SHP77 (cell line): ENCODE data around the gene SYNJ2.

Experiments
- DNase-seq, 2 experiments: peaks; one replicate each; lab custom pipeline; 2025; lab: John Stamatoyannopoulos, UW

Gene SYNJ2

DNA sequence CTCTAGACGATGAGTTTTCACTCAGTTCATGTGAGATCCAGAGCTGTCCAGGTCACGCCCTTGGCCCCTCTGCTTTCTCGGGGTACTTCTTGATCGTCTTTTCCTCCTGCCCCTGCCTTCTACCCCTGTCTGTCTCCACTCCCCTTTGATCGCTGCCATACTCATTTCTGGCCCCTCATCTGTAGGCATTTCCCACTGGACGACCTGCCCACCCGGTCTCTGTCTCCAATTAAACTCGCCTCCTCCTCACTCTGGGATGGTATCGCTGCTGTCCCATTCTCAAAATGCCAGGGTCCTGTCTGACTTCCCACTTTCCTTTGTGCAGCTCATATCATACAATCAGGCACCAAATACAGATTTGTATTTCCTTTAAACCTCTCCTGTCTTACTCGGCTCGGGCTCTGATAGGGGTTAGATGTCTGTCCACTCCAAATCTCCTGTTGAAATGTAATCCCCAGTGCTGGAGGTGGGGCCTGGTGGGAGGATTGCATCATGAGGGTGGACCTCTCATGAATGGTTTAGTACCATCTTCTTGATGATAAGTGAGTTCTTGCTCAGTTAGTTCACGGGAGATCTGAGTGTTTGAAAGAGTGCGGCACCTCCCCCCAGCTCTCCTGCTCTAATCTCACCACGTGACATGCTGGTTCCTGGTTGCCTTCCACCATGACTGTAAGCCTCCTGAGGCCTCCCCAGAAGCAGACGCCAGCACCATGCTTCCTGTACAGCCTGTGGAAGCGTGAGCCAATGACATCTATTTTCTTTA lies 3.5 kb upstream of the SYNJ2 start:
- DNase-seq, result no peak

DNA sequence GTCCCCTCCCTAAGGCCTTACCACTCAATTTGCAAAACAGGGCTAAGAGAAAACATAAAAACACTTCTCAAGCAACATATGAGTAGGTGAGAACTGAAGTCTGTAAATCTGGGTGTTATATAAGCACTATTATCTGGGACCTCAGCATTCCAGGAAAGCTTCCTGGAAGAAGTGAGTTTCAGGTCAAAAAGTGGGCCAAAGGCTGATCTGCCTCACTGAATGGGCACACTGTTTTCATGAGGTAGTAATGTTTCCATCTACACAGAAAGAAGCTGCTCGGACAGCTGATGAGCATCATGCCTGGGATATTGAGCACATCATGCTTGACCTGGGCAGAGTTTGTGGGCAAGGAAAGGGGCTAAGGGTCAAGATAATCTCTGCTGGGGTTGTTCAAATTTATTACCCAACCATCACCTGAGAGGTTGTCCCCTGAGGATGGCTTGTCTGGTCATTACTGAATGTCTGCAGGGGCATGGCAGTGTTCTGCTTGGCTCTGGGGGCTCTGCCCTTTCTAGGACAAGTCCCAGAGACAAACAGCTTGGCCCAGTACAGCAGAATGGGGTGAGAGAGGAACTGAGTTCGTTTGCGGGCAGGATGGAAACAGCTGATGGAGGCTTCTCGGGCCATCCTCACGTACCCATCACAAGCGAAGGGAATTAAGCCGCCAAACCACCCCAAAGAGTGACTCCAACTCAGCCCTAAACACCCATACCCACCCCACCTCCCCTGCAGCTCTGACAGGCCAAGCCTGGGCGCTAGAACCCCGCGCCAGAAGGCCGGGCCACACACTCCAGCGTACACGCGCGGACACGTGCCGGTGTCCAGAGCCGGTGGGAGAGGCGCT lies 1.2 kb upstream of the SYNJ2 start:
- DNase-seq, result no peak

DNA sequence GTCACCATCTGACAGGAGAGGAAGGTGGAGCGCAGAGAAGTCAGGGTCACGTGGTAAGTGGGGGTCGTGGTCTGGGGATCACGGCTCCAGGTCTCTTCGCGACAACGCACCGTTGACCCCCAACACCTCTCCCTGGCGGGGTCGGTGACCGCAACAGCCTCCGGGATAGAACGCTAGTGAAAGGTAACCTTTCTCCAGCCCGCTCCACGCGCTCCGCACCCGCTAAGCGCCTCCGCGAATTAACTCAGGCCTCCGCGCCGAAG lies 600 bp upstream of the SYNJ2 start:
- no peak for DNase-seq

DNA sequence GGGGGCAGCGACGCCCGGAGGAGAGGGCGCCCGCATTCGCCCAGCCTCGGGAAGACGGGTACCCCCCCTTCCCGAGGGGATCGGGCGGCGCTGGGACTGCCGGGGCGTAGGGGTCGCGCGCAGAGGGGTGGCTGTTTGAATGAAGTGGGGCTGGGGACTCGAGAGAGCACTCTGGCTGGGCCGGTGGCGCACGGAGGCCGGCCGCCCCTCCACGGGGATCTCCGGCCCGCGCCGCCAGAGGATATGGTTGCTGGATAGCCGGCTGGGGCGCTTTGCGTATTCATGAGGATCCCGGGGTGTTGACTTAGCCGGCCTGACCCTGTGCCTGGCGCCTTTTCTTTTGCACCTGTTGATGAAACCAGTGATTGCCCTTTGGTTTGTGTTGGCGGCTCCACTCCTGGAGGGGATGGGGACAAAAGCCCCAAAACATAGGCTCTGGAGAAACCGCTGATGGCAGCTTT lies 469 bp downstream of the SYNJ2 start:
- peak; percentile 32 to 61 for DNase-seq

DNA sequence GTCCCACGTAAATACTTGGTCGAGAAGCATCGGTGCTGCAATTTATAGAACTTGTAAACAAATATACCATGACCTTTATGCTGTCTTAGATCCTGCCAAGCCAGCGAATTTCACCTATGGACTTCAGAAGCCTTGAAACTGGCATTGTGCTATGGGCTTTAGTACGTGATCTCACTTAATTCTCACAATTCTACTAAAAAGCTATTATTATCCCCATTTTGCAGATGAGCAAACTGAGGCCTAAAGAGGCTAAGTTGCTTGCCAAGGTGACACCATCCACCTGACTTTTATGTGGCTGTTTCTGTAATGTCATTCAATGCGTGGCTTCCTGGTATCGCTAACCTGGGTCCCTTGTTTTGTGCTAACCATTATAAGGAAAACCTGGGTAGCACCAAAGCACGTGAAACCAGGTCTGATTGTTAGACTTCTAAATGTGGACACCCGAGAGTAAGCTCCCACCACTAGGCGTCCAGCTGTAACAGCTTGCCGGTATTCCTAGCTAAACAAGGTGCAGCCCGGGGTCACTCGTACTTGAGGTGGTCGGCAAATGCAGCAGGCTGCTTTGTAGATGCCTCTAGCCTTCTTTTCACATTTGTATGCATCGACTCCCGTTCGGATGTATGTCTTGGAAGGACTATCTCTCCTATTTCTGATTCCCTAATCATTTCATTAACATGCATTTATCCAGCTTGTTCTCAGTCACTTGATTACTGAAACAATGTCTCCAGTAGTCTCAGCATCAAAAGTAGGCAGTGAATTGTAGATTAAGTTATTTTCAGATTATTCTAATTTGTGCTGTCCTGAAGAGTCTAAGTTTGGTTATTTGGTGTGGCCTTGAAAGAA lies 1.1 kb downstream of the SYNJ2 start:
- DNase-seq, result no peak

DNA sequence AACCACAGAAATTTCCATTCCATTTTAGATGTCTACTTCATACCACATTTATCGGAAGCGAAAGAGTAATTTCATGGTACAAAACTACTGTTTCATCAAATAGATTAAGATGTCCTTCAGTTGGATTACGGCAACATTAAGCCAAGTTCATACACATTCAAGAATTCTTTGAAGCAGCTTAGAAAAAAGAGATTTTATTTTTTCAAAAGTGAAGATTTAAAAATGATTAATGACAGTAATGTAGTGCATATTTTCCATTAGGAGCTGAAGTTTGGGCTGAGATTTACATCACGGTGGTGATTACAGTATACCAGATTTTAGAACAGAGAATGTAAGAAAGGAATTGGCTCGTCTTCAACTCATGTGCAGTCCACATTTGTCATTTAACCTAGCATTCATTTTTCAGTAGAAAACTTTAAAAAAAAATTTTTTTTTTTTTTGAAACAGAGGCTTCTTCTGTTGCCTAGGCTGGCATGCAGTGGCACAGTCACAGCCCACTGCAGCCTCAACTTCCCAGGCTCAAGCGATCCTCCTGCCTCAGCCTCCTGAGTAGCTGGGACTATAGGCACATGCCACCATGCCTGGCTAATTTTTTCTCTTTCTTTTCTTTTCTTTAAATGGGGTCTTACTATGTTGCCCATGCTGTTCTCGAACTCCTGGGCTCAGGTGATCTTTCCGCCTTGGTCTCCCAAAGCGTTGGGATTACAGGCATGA lies 1.9 kb downstream of the SYNJ2 start:
- DNase-seq, result no peak

DNA sequence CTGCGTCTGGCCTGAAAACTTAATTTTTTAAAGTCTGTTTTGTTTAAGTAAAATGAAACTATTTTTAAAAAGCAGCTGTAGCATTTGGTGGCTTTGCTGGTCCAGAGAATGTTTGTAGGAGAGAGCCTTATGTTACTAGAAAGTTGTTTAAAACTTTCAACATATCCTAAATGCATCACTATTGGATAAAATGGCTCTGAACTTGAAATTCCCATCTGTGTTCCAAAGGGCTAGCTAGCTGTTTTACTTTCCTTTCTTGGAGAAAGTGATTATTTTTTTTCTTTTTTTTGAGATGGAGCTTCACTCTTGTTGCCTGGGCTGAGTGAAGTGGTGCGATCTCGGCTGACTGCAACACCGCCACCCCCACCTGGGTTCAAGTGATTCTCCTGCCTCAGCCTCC lies 2.5 kb downstream of the SYNJ2 start:
- DNase-seq, result no peak

DNA sequence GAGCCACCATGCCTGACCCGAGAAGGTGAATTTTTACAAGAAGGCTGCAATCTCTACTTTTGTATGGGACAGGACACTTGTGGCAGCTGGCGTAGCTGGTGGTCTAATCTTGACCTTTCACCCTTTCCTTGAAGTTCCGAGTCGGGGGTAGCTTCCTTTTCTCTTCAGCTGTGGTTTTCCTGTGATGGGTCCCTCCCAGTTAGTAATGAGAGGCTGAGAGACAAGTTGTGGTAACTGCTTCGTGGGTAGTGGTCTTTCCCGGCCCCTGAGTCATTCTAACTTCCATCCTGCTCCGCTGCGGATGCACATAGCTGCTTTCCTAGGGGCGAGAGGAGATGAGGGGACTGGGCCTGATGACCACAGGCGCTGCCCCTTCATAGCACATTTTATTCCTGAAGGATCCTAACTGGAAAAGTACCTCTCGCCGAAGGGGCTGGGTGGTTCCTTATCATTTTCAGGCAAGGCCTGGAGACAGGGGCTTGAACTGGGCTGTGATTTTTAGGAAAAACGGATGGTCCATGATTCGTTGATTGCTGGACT lies 3.1 kb downstream of the SYNJ2 start:
- no peak for DNase-seq

DNA sequence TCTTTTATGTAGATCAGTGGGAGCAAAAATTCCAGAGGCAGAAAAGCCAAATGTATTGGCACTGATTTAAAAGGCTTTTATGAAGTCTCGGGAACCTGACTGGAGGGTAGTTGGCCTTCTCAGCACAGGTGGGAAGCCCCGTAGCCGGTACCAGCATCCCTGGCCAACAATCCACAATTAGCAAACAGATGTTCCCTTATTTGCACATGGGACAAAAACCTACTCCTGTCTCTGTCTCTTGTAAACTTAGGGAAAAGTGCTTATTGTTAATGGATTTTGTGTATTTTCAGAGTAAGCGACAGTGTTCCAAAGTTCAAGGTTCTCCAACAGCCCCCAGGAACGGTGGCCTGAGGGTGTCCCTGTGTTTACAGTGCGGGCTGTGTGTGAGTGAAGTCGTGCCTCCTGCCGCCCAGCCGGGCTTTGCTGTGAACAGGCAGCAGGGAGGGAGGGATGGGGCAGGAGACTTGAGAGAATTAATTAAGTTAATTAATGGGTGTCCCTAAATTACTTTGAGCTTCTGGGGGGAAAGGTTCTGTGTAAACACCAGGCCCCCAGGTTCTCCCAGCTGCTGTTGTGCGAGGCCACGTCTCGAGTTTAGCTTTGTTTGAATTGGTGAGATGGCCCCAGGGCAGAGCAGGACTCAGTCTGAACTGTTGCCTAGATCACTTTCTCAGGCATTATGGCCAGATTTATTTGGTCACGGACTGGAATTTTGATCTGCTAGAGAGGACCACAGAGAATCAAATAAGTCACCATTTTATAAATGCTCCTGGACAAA lies 3.9 kb downstream of the SYNJ2 start:
- DNase-seq, result peak; percentile 14 to 47

DNA sequence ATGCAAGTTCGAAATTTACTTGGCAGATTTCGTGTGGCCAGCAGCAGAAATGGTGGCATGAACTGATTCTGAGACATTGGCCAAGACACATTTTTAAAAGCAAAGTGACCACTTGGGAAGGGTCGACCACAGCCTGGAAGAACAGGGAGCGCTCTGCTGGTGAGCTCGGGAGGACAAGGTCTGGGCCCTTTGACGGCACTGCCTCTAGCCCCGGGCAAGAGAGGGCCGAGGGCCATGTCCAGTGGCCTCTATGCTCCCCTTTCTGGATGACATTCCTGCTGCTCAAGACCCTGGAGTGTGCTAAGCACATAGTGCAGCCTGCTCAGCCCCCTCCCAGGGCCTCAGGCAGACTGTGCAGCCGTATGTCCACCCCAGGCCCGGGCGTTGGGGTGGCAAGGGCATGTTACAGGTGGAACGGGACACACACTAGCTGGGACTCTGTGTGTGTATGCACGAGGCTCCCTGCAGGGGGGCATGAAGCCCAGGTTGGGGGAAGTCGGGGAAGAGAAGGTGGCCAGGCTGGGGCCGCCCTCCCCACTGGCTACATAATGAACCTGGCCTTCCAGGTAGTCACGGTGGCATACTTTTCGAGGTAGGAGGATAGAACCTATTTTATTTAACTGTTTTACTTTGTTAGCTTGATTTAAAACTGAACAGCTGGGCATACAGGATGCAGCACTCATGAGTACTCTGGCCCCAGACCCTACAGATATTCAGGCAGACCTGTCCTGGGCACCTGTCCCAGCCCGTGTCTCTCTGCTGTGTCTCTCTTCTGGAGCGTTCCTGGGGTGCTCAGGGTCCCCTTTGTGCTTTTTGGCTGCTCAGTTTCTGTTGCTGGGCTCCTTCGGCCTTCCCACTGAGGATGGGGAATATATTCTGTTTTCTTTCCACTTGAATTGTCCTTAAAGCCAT lies 6.4 kb downstream of the SYNJ2 start:
- DNase-seq, result peak in 1 of 2 experiments; percentile 28

DNA sequence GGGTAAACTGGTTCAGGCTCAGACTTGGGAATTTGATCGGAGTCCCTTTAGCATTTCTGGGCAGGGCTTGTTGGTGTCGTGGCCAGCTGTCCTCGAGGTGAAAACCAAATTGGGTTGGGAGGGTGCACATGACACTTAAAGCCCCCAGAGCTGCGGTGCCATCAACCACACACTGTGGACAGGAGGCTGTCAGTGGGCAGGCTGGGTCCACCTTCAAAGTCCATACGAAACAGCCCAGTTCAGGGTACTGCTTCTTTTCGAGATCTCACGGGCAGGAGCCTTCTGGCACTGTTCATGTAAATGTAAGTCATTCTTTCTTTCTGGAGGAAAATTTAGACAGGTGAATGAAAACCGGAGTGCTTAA lies 7.0 kb downstream of the SYNJ2 start:
- no peak for DNase-seq

DNA sequence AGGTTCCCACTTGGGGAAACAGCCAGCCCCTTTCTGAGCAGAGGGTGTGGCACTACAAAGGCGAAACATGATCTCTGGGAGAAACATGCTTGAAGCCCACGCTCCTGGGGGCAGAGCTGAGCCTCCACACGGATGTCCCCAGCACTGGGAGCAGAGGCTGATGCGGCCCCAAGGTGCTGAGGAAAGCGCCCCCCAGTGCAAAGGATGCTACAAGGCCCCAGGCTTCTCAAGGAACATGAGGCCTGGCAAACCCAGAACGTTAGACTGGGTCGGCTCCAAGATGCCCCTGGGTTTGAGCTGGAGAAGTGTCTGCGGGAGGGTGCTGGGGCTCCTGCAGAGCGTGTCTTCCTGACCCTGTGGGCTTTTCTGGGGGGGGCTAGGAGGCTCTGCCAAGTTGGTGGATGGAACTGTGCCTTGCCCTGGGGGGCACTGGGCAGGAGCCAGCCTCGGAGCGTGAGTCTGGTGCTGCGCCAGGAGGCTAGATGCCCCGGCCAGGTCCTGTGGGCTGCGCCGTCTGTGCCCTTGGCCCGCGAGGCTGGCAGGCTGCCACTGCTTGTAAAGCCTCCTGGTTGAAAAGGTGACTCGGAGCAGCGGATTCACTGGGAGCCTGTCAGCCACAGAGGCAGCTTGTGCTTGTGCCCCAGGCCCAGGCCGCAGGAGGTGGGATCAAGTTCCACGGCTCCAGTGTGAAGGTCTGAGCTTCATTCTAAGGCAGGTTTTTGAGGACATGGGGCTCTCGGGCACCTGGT lies 8.1 kb downstream of the SYNJ2 start:
- DNase-seq, result peak; percentile 65 to 83

DNA sequence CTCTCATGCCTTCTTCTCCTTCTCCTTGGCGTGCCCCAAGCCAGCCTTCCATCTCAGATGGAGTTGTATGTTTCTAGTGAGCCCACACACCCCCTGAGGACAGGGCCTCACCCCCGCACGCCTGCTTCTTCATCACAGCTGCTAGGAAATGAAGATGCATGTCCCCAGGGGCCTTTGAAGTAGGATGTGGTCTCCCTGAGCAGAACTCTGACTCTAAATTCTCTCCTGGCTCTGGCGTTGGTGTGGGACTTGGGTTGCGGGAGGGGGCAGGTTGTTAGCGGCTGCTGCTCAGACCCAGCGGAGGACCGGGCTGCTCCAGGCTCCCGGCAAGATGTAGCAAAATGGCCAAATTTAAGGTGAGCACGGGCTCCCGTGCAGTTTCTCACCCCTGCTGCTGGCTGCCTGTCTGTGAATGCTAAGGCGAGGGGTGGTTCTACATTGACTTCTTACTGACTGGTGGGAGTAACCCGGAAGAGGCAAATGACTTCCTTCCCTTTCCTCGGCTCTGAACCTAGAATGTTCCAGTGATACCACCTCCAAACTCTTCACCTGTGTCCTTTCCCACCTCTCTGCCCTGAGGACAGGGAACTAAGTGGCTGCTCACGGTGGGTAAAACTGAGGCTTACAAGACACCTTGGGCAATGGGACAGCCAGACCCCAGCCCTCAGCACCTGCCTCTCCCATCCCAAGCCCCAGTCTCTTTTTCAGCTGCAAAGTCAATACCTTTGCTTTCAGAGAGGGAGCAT lies 8.8 kb downstream of the SYNJ2 start:
- DNase-seq, result no peak

DNA sequence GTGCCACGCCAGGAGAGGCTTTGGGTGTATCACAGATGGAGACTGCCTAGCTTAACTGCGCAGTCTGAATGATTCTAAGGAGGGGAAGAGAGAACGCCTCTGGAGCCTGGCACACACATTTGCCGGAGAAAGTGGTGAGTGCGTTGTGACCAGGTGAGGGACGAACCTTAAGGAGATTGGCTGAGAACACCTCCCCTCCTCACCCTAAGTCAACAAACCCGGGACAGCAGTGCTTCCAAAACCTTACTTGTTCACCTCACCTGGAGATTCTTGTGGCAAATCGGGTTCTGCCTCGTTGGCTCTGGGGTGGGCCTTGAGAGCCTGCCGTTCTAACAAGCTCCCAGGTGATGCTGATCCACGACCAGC lies 9.4 kb downstream of the SYNJ2 start:
- no peak for DNase-seq

DNA sequence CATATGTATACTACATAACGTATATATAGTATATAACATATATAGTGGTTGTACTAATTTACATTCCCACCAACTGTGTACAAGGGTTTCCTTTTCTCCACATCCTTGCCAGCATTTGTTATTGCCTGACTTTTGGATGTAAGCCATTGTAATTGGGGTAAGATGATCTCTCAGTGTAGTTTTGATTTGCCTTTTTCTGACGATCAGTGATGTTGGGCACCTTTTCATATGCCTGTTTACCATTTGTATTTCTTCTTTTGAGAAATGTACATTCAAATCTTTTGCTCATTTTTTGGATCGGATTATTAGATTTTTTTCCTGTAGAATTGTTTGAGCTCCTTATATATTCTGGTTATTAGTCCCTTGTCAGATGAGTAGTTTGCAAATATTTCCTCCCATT lies 11.4 kb downstream of the SYNJ2 start:
- DNase-seq, result no peak

DNA sequence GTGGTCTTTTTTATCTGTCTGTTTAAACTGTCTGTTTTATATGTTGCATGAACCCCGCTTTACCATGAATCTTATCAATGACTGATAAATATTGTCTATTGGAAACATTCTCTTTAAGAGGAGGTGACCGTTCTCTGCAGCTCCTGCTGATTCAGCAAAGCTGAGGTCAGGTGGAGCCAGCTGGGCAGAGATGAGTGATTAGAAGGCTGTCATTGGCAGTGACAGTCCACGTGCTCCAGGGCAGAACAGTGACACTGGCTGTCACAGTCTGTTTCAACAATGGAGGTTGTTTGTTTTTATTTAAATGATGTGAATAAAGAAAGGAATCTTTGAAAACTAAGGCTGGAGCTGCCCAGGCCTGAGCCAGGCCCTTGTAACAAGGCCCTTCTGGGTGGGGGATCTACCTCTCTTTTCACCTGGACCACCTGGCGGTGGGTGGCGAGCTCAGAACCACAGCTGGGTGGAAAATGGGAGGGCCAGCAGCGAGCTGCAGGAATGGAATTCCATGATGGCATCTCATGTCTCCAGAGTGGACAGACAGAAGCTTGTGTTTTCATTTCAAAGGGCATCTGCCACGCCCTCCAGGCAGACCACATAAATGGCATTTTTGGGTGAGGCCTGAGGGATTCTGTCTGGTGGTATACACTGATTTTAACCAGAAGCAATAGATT lies 12.6 kb downstream of the SYNJ2 start:
- DNase-seq, result no peak

DNA sequence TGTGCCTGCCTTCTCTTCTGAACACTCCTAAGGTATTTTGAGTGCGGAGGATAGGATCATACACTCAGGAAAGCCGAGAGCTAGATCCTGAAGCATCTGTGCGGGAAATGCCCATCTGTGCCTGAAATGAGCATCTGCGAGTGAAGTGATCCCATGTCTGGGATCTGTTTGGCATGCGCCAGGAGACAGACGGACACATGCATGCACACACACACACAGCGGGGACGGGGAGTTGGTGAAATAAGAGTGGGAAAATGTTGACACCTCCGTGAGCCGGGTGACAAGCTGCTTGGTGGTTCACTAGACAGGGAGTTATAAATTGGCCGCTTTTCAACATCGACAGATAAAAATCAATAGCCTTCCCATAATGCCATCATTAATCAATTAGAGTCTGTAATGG lies 13.8 kb downstream of the SYNJ2 start:
- no peak for DNase-seq

DNA sequence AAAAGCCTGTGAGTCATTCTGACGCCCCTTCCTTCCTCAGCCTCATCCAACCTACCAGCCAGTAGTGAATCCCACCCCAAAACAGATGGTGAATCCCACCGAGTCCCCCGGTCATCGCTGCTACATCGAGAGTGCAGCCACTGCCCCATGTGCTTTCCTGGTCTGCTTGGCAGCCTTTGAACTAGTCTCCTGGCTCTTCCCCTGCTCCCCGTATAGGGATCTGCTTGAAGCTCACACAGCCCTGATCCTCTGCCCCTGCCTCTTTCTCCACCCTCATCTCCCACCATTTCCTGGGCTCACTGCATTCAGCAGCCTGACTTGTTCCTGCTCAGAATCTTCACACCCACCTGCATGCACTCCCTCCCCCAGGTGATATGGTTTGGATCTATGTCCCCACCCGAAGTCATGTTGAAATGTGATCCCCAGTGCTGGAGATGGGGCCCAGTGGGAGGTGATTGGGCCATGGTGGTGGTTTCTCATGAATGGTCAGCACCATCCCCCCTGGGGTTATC lies 14.6 kb downstream of the SYNJ2 start:
- DNase-seq, result no peak
